HCEC 1CT (cell line): ENCODE results near the gene MCTP1.
"Not testable (repeated sequence)": the region's sequence is repeated elsewhere in the genome, so short reads cannot be mapped to it uniquely, and the experiment has no call there.

Experiments
- DNase-seq: peaks from one replicate; pipeline ENCODE4 v3.0.0-alpha.2; 2017

Gene MCTP1

DNA sequence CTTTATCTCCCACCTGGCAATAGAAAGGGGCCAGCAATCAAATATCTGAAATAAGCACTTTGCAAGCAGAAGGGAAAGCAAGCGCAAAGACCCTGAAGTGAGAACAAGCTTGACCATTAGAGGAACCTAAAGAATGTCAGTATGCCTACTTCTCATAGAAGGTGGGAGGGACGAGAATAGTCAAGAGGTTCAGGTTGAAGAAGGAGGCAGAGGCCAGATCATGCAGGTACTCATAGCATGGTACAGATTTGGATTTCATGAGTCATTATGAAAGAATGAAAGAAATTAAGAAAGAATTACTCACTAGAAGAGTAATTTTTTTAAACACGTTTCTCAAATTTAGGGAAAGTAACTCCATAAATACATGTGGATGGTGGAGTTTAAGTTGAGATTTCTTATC, 33.7 kb downstream of the MCTP1 start:
- no peak for DNase-seq

DNA sequence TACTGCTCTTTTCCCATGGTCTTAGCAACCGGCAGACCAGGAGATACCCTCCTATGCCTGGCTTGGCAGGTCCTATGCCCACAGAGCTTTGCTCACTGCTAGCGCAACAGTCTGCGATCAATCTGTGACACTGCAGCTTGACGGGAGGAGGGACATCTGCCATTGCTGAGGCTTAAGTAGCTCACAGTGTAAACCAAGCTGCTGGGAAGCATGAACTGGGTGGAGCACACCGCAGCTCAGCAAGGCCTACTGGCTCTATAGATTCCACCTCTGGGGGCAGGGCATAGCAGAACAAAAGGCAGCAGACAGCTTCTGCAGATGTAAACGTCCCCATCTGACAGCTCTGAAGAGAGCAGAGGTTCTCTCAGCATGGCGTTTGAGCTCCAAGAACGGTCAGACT, 40.4 kb downstream of the MCTP1 start:
- DNase-seq = no peak

DNA sequence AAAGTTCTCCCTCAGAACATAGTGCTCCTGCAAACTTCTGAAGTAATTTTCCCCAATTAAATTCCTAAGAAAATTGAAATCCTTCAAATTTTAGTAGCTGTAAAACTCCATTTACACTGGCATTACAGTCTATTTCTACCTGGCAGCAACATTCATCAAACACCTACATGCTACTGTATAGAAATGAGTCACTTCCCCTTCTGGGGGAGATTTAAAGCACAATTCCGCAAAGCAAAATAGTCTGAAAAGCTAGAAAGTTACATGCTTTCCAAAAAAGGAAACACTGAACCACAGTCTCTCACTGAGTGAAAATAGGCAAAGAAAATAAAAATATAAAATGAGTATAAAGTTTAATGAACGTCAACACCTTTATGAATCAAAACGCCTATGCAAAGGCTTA, 43.3 kb downstream of the MCTP1 start:
- no peak for DNase-seq

DNA sequence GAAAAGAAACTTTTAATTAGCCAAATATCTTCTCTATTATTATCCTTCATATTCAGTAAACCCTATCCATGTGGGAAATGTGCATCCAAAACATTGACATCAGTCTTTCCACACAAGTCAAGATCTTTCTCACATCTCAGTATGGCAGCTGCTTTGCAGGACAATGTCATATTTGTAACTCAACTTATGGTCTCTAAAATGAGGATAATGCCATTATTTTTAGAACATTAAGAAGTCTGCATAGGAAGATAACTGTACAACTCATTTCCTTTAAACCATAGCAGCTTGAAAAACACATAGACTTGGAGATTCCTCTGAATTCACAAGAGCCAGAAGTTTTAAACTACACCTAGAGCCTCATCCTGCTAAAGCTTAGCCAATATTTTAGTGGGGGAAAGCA, 43.7 kb downstream of the MCTP1 start:
- no peak for DNase-seq

DNA sequence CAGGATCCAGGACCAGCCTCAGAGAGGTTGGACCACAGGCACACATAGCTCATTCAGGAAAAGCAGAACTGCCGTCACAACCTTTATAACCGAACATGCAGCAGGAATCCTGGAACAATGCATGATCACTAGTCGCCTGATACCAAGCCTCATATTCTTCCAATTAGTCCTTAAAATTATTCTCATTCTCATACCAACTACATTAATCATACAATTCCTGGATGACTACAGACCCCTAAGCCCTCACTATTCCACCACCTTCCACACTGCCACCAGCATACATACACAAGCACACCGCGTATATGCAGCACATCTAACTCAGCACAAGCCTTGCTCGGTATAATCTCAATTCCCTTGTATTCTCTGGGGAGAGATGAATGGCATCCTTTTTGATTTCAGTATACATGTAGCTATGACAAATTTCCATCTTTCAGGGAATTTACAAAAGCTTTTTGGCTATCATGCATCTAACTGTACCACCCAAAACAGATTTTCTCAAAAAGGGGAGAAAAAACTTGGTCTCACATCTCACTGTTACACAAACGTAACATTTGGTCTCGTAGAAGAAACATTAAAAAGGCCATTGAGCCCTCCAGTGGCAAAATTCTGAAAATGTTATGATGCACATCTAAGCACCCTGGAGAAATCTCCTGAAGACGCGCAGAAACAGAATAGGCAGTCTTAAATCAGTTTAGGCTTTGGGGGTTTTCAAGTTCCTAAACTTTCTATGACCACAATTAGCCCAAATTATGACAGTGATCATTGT, 46.2 kb downstream of the MCTP1 start:
- peak; percentile 34 for DNase-seq

DNA sequence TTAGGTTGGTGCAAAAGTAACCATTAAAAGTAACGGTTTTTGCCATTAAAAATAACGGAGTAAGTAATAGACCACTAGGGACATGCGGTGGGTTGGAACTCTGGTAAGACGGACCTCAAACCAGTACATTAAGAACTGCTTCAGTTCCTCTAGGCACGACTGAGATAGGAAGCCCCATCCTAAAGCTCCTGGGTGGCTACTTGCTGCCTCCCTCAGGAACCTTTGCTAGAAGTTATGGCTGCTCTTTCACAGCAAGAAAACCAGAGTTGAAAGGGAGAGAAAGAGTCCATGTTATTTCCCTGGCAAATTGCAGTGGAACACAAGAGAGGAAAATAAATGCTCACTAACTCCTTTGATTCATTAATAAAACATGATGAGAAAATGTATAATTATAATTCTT, 47.6 kb downstream of the MCTP1 start:
- no peak for DNase-seq

DNA sequence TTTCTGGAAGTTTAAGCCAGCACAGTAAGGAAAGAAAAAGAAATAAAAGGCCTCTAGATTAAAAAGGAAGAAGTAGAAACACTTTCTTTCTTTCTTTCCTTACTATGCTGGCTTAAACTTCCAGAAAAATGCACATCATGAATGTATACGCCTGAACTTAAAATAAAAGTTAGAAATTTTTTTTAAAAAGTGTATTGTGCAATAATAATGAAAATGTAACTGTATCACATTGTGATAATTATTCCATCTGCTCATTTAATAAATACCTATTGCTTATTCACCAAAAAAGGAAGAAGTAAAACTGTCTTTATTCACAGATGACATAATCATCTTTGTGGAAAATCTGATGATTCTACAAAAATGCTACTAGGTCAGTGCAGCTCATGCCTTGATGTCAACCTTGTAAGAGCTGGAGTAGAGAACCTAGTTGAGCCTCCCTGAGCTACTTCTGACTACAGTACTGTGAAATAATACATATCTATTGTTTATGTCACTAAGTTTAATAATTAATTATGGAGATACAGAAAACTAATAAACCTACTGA, 49.4 kb downstream of the MCTP1 start:
- DNase-seq = no peak

DNA sequence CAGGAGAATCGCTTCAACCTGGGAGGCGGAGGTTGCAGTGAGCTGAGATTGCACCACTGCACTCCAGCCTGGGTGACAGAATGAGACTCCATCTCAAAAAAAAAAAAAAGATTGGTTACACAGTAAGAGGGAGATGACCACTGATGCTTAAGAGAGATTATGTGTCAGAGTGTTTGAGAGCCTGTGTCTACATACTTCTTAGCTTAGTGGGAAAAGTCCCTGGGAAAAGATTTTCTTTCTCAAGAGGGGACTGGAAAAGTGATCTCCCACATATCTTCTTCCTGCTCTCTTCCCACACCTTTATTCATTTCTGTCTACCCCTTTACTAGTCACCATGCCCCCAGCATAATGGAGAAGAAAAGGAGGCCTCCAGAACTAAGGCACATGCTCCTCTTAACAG, 55.2 kb downstream of the MCTP1 start:
- DNase-seq = no peak

DNA sequence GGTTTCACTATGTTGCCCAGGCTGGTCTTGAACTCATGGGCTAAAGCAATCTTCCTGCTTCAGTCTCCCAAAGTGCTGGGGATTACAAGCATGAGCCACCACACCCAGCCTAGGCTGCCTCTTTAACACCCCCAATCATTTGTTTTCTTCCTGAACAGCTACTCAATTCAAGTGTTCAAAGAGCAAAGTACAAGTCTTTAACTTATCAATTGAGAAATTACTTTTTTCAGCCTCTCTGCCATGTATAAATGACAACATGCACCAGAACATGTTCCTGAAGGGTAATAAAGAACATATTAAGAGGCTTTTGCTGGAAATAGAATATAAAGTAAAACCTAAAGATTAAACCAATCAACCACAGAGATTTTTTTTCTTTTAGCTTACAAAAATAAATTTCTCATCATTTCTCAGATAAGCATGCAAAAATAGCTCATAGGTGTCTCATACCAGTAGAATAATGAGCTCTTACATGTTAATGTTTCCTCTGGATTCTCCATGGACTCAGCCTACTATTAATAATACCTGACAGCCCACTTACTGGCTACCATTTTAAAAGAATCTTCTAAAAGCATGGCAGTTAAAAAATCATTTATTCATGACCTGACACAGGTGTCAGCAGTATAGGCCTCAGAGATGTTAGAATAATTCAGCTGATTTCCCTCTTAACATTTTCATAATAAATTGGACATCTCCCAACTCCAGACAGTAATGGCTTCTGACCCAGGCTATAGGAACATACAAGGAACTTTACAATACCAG, 60.0 kb downstream of the MCTP1 start:
- no peak for DNase-seq

DNA sequence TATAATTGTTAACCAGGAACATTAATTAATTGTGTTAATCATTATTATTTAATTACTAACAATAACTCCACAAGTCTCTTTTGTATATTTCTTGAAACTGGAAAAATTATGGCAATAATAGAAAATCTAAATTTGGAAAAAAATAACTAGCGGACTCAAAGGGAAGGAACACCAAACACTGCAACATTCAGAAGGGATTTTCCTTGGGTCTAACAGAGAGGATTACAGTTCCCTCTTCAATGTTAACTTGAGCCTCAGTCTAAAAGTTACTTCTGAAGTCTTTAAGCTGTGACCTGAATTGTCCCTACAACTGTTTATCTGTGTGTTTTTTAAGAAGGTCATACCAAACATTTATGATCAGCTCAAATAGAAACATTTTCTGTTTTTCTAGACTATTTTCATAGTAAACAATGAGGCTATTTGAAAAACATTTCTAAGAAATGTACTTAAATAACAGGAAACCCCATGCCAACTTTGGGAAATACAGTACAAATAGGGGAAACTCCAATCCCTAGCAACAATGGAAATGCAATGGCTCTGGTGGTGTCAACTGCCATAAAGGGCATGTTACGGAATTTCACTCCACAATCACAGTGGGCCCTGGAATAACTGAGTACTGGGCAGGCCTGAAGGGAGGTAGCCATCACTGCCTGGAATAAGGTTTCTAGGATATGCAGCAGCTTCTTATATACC, 61.2 kb downstream of the MCTP1 start:
- no peak for DNase-seq

DNA sequence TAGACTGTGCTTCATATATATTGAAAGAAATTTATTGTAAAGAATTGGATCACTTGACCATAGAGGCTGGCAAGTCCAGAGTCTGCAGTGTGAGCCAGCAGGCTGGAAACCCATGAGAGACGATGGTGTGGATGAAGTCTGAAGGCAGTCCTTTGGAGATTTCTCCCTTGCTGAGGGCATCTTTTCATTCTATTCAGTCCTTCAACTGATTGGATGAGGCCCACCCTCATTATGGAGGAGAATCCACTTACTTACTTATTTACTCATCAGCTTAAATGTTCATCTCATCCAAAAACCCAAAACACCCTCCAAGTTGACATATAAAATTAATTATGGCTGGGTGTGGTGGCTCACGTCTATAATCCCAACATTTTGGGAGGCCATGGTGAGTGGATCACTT, 62.1 kb downstream of the MCTP1 start:
- DNase-seq = no peak

DNA sequence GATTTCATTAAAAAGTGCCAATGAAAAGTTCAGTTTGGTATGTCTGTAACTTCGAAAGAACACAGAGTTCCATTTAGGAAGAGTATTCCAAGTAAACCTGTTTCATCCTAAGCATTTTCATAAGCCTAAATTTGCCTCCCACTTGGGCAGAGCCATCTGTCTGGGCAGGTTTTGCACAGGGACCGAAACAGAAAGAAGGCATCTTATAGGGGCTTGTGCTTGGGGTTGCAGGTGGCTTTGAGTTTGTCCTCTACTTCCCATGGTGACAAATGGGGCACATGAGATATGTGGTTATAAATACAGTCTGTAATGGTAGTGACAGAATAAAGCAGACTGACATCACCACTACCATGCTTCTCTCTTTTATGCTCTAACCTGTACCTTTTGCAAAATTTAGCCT, 63.7 kb downstream of the MCTP1 start:
- no peak for DNase-seq

DNA sequence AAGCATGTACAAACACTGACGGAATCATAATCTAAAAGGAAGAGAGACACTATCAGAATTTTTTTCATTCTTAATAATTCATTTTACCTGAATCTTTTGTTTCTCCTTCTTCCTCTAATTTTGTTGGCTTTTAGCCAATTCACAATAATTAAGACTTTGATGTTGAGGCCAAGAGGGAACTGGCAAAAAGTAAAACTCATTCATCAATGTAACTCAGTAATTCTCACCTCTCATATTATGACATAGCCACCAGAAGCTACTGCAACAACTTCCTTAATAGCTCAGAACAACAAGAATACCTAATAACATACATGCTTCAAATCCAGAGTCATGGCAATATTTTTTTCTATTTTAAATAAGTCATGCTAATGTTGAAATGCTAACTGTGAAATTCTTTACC, 64.5 kb downstream of the MCTP1 start:
- DNase-seq = no peak

DNA sequence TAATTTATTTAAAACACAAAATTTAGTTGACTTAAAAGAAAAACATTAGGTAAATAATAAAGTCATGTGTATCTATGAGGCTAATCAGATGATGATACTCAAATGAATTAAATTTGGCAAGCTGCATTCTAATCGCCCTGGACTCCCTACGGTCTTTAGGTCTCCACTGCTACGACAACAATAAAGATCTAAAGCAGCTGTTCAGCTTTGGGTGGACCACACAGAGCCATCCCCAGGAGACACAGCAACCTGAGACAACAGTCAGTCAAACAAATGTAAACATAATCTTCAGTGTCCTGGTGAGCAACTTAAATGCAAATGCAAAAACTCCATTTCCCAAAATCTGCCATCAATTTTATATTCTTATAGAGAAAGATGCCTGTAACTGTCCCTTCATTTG, 65.5 kb downstream of the MCTP1 start:
- DNase-seq = no peak

DNA sequence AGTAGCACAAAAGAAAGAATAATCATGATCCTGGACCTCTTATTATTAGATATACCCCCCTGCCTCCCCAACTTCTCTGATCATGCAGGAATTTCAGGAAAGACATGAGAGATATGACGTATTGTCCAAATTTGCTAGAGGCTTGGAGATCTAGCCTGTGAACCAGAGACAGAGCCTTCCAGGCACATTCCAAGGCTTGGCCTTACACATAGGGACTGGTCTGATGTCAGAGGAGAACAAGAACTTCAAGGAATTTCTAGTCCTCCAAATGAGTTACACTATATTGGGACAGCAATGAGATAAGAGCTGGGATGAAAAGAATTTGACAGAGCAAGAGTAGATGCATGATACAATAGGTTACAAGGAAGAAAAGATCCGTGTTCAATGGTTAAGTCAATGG, 67.0 kb downstream of the MCTP1 start:
- DNase-seq = no peak

DNA sequence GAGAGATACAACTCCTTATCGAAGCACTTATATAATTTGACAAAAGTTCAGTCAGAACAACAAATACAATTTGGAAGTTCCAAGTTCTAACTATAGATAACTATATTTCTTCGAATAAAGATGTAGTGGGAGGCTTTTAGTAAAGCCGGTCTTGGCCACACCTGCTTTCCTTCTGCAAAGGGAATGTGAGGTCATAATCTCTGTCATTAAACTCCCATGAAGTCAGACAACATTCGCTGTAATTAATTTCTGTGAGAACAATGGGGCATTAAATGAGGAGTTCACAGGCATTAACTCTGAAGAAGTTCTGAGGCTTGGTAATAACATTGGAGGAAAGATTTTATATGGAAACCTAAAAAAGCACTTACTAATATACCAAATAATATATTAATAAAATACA, 67.5 kb downstream of the MCTP1 start:
- no peak for DNase-seq

DNA sequence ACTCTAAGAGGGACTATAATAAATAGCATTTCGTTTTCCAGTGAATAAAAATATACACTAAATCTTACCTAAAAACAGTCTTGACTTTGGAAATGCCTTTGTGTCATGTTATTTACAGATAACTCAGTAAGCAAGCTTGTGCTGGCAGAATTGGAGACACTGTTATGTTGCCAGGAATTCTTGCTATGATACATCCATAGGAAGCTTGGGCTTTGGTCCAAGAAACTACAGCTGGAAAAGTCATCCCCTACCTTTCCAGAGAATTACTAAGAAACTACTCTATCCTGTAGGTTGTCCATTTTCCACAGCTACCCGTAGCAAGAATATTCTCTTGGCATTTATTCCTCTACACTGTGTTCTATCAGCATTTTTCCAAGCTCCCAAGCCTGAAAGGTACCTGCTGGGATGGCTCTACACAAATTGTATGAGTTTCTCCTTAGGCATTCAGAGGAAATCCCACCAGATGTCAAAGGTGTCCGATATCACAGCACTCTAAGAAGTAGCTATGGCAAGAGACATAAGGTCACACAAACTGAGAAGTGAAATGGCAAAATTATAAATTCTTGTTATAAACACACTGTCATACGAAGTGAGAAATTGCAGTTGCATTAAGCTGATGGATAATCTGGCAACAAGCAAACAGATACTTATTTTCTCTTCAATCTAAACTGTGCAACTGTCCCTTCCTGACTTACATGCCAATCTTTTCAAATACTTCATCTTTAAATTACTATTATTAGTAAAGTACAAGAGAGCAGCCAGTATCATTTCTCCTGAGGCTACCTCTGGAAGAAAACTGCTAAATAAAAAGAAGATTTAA, 68.5 kb downstream of the MCTP1 start:
- DNase-seq = no peak

DNA sequence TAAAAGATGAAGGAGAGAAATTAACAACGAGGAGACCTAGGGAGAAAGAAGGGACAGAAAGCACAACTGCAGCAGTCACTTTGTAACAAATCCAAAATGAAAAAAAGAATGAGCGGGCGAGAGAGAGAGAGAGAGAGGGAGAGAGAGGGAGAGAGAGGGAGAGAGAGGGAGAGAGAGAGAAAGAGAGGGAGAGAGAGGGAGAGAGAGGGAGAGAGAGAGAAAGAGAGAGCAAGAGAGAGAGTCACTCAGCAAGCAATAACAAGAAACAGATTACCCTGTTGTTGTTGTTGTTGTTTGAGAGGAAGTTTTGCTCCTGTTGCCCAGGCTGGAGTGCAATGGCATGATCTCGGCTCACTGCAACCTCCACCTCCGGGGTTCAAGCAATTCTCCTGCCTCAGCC, 77.1 kb downstream of the MCTP1 start:
- DNase-seq = not testable (repeated sequence)

DNA sequence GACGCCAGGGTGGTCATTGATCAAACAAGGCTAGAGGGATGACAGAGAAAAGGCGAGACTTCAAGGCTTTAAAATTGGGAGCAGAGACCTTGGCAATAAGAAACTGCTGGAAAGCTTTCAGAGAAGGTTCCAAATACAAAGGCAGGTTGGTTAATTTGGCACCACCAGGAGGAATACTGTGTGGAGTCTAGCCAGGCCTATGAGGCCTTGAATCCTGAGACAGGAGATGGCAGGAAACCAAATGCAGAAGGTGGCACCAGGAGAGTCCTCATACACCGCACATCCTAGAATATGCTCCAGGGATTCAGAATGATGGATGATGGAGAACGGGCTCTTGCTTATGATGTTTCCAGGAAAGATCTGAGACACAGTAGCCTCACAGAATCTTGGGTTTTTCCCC, 90.0 kb downstream of the MCTP1 start:
- DNase-seq = no peak

DNA sequence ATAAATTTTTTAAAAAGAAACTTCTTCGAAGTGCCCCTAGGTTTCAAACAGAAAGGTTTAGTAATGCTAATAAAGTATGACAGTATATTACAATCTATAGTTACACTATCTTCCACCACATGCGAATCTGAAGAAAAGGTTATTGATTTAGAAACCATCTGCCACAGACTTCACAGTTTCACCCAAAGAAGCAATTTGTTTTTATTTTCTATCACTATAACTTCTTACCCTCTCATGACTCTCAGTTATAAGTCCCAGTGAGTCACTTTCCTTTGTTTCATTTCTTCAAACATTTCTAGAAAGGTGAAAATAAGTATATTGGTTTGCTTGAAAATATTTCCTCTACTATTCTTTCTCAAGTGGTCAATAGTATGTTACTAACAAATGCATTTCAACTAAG, 93.6 kb downstream of the MCTP1 start:
- DNase-seq = no peak

DNA sequence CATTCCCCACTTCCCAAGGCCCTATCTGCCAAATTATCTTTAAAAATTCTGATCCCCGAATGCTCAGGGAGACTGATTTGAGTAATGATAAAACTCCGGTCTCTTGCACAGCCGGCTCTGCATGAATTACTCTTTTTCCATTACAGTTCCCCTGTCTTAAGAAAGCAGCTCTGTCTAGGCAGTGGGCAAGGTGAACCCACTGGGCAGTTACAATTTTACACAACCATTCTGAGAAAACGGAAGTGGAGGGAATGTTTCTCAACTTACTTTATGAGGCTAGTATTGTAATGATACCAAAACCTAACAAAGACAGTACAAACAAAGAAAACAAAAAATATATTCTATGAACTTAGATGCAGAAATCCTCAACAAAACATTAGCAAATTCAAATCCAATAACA, 100.0 kb downstream of the MCTP1 start:
- DNase-seq = no peak

DNA sequence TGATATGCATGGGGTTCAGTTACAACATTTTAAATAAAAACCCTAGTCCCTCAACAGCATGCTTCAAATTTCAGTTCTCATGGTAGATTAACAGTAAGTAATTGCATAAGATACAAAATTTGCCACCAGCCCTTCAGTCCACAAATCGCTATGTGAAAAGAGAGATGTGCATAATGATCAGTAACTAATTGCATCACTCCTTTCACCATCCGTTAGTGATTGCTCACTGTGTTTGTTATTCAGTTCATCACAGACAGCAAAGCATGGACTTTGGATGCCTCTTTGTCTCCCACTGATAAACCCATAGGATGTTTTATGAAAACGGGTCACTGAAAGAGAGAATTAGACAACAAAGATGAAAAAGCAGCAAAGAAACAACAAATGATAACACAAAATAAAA, 103.2 kb downstream of the MCTP1 start:
- DNase-seq = no peak
